A204.1 (cell line): ENCODE results near the gene TTLL5.
"Not testable (repeated sequence)": the region's sequence is repeated elsewhere in the genome, so short reads cannot be mapped to it uniquely, and the experiment has no call there.

Experiments
- FAIRE-seq: peaks from 2 replicates; lab custom pipeline; 2012; peaks lifted over from hg19 to GRCh38; lab: Jason Lieb, UNC

The TTLL5 gene

GRCh38 chr14:75650253-75651058 lies 10.6 kb upstream of the TTLL5 start:
- no peak for FAIRE-seq

- no peak for FAIRE-seq
Measured at GRCh38 chr14:75653563-75653962, 7.5 kb upstream of the TTLL5 start.

GRCh38 chr14:75654127-75654732 lies 6.8 kb upstream of the TTLL5 start:
- peak; percentile 21 for FAIRE-seq

- no peak for FAIRE-seq
Measured at GRCh38 chr14:75655235-75655634, 5.8 kb upstream of the TTLL5 start.

GRCh38 chr14:75657331-75657730 lies 3.7 kb upstream of the TTLL5 start:
- no peak for FAIRE-seq

- no peak for FAIRE-seq
Measured at GRCh38 chr14:75658957-75659356, 2.1 kb upstream of the TTLL5 start.

GRCh38 chr14:75660238-75660629 lies 812 bp upstream of the TTLL5 start:
- no peak for FAIRE-seq

- no peak for FAIRE-seq
Measured at GRCh38 chr14:75661499-75661814, 411 bp downstream of the TTLL5 start.

GRCh38 chr14:75662966-75663365 lies 1.9 kb downstream of the TTLL5 start:
- FAIRE-seq, result no peak

- no peak for FAIRE-seq
Measured at GRCh38 chr14:75667099-75667765, 6.2 kb downstream of the TTLL5 start.

- no peak for FAIRE-seq
Measured at GRCh38 chr14:75672605-75673192, 11.7 kb downstream of the TTLL5 start.

- no peak for FAIRE-seq
Measured at GRCh38 chr14:75673345-75674035, 12.4 kb downstream of the TTLL5 start.

GRCh38 chr14:75675265-75675960 lies 14.4 kb downstream of the TTLL5 start:
- no peak for FAIRE-seq

- FAIRE-seq, result no peak
Measured at GRCh38 chr14:75685910-75686309, 24.9 kb downstream of the TTLL5 start.

GRCh38 chr14:75689012-75689411 lies 28.0 kb downstream of the TTLL5 start:
- FAIRE-seq, result no peak

- FAIRE-seq, result no peak
Measured at GRCh38 chr14:75690010-75690409, 29.0 kb downstream of the TTLL5 start.

- FAIRE-seq, result not testable (repeated sequence)
Measured at GRCh38 chr14:75695025-75695424, 34.0 kb downstream of the TTLL5 start.

GRCh38 chr14:75697386-75697785 lies 36.3 kb downstream of the TTLL5 start:
- FAIRE-seq, result no peak

- no peak for FAIRE-seq
Measured at GRCh38 chr14:75697918-75698317, 36.9 kb downstream of the TTLL5 start.

- no peak for FAIRE-seq
Measured at GRCh38 chr14:75699331-75699730, 38.3 kb downstream of the TTLL5 start.

GRCh38 chr14:75700295-75700694 lies 39.2 kb downstream of the TTLL5 start:
- FAIRE-seq, result no peak

GRCh38 chr14:75702122-75702521 lies 41.1 kb downstream of the TTLL5 start:
- FAIRE-seq, result no peak
